ENCODE measurements around the gene NRIP3. TPM values are rescaled to one million over a fixed set of nuclear protein-coding genes. Genes with fewer than 3 reads are reported as not detected.

Gene NRIP3
- total RNA-seq, 4 donors from 2014 or later: 0.29 to 6.8 (median 3.8) TPM

DNA sequence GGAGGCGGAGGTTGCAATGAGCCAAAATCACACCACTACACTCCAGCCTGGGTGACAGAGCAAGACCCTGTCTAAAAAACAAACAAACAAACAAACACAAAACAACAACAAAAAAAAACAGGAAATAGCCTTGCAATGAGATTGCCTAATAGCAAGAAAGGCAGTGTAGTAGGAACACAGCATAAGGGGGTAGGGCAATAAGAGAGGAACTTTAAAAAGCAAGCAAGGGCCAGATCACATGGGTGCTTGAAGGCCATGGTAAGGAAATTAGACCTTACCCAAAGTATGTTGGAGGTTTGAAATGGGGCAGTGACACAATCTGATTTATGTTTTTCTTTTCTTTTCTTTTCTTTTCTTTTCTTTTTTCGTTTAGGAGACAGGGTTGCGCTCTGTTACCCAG, 34.7 kb upstream of the NRIP3 start:
- no peaks in the 10 kb centered on the region for H3K4me1 ChIP-seq
- no peak overlapping the region for H3K4me3 ChIP-seq
- H3K27ac ChIP-seq: no peak overlapping the region
- intact Hi-C loops (cut with DNase I; ENCODE audit: low total_unique reads): no loop called here
- no peaks in the 10 kb centered on the region for H3K27me3 ChIP-seq
- H3K9me3 ChIP-seq: no peaks in the 10 kb centered on the region
- no peak for DNase-seq
- no peaks in the 10 kb centered on the region for H3K36me3 ChIP-seq
- TF ChIP-seq, protein P1, sequence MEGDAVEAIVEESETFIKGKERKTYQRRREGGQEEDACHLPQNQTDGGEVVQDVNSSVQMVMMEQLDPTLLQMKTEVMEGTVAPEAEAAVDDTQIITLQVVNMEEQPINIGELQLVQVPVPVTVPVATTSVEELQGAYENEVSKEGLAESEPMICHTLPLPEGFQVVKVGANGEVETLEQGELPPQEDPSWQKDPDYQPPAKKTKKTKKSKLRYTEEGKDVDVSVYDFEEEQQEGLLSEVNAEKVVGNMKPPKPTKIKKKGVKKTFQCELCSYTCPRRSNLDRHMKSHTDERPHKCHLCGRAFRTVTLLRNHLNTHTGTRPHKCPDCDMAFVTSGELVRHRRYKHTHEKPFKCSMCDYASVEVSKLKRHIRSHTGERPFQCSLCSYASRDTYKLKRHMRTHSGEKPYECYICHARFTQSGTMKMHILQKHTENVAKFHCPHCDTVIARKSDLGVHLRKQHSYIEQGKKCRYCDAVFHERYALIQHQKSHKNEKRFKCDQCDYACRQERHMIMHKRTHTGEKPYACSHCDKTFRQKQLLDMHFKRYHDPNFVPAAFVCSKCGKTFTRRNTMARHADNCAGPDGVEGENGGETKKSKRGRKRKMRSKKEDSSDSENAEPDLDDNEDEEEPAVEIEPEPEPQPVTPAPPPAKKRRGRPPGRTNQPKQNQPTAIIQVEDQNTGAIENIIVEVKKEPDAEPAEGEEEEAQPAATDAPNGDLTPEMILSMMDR (IDR thresholded peaks at IDR 0.05): no peak
- no peak for TF ChIP-seq POLR2A (IDR thresholded peaks at IDR 0.05)

GRCh38 chr11:9037963-9038362, 34.2 kb upstream of the NRIP3 start:
- intact Hi-C loops (cut with DNase I; ENCODE audit: low total_unique reads): no loop called here
- DNase-seq: no peak
- TF ChIP-seq, protein P1 (IDR thresholded peaks at IDR 0.05): no peak
- no peak for TF ChIP-seq POLR2A (IDR thresholded peaks at IDR 0.05)
- Histone ChIP-seq H3K36me3 (no peaks in the 10 kb centered on the region), H3K9me3 (no peaks in the 10 kb centered on the region), H3K27ac (no peak overlapping the region), H3K4me1 (no peaks in the 10 kb centered on the region), H3K27me3 (no peaks in the 10 kb centered on the region), H3K4me3 (no peak overlapping the region)

DNA sequence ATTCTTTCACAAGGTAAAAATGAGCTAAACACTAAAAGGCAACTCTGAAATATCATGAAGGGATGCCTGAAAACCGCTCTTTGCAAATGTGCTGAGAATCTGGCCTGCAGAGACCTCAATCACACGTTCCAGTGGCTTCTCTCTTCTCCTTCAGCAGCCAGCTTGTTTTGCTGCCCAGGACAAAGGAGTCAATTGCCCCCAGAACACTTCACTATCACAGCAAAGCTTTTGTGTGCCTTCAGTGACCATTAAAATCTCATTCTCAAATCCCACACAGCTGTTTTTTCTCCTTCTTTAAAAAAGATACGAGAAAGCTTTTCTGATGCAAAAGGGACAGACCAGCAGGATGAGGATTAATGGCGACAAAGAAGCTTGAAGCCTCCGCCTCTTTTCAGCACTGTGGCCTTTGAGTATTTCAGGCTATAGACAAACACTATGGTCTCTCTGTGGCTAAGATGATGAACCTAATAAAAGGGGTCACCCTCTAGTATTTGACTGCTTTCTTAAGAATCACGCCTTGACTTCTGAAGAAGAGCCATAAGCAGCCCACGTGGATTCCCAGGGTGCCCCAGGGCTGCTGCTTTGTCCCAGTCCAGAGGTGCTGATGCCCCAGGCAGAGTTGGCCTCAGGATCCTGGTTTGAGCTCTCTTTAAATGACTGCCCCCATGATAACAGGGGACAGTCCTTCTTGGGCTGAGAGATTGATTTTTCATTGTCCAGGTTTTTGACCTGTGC, 33.4 kb upstream of the NRIP3 start:
- H3K36me3 ChIP-seq: no peaks in the 10 kb centered on the region

DNA sequence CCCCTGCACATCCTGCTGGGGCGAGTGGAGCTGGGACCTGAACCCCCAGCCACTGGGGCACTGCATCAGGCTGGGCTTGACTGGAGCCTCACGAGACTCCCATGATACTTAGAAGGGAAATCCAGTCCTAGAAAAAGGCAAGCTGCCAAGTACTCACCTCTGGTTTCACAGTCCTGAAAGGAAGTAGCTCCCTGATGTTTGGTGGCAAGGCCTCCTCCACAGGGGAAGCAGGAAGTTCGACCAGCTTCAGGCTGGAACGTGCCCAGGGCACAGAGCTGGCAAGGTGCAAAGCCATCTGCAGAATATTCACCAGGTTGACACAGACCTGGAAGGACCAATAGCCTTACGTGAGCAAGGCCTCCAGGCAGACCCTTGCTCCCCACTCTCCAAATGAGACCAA, 26.8 kb upstream of the NRIP3 start:
- no peaks in the 10 kb centered on the region for H3K9me3 ChIP-seq
- H3K4me3 ChIP-seq: no peak overlapping the region
- H3K27ac ChIP-seq: no peak overlapping the region
- no peaks in the 10 kb centered on the region for H3K36me3 ChIP-seq
- intact Hi-C loops (cut with DNase I; ENCODE audit: low total_unique reads): no loop called here
- TF ChIP-seq POLR2A (IDR thresholded peaks at IDR 0.05): no peak
- TF ChIP-seq, protein P1 (IDR thresholded peaks at IDR 0.05): no peak
- no peaks in the 10 kb centered on the region for H3K4me1 ChIP-seq
- no peak for DNase-seq
- H3K27me3 ChIP-seq: no peaks in the 10 kb centered on the region

More for the DNA sequence above, 33.4 kb upstream of the NRIP3 start:
- intact Hi-C loops (cut with DNase I; ENCODE audit: low total_unique reads): no loop called here
- H3K27me3 ChIP-seq: no peaks in the 10 kb centered on the region
- no peak overlapping the region for H3K4me3 ChIP-seq
- H3K9me3 ChIP-seq: no peaks in the 10 kb centered on the region
- H3K4me1 ChIP-seq: no peaks in the 10 kb centered on the region
- TF ChIP-seq, protein P1 (IDR thresholded peaks at IDR 0.05): no peak
- no peak for TF ChIP-seq POLR2A (IDR thresholded peaks at IDR 0.05)
- DNase-seq: no peak
- H3K27ac ChIP-seq: no peak overlapping the region

GRCh38 chr11:9029422-9029821, 25.6 kb upstream of the NRIP3 start:
- no peak for TF ChIP-seq POLR2A (IDR thresholded peaks at IDR 0.05)
- TF ChIP-seq, protein P1 (IDR thresholded peaks at IDR 0.05): no peak
- no peak overlapping the region for H3K4me3 ChIP-seq
- no peaks in the 10 kb centered on the region for H3K9me3 ChIP-seq
- intact Hi-C loops (cut with DNase I; ENCODE audit: low total_unique reads): no loop called here
- H3K36me3 ChIP-seq: no peaks in the 10 kb centered on the region
- H3K4me1 ChIP-seq: no peaks in the 10 kb centered on the region
- no peak overlapping the region for H3K27ac ChIP-seq
- no peak for DNase-seq
- no peaks in the 10 kb centered on the region for H3K27me3 ChIP-seq

Data from uterus (tissue), 4 donors.